ENCODE results near the gene ATG16L2.

GRCh38 chr11:72768581-72768980, 45.6 kb upstream of the ATG16L2 start:
- TF ChIP-seq CTCF (IDR thresholded peaks at IDR 0.05): no peak
- TF ChIP-seq POLR2A (IDR thresholded peaks at IDR 0.05): no peak
